PC-3 (cell line): ENCODE measurements around the gene PAOX. TPM values are rescaled to one million over a fixed set of nuclear protein-coding genes. Genes with fewer than 3 reads are reported as not detected.
A peak's percentile ranks its signal among the peaks of the same experiment; 100 is the strongest.

Source experiments
- ATAC-seq: fragments of 200-7000 bp; cut with Tn5 transposase; 2 replicates; pipeline ENCODE4 v1.9.1; 2020; ENCODE audit warnings: mild to moderate bottlenecking, moderate library complexity
- BruUV-seq: library from RNA; stranded (reverse); fragments of 400-500 nt; replicated peaks from 2 replicates; lab custom pipeline; 2021; lab: Mats Ljungman, UMichigan
- CTCF ChIA-PET: fragments of 300-600 bp; sonication (Branson Sonifier 250); formaldehyde crosslinking; loops from one replicate; lab custom pipeline; 2022; ENCODE audit warnings: antibody characterized with exemption; lab: Charles Lee
- POLR2A ChIA-PET: fragments of 300-600 bp; sonication (Branson Sonifier 250); formaldehyde crosslinking; loops from one replicate; lab custom pipeline; 2022; ENCODE audit warnings: antibody characterized with exemption; ENCODE audit not compliant: unreplicated experiment; lab: Charles Lee
- DNase-seq: peaks from one replicate; pipeline ENCODE4 v3.0.0-alpha.2; 2015
- H2AFZ ChIP-seq: fragments of 300-600 bp; sonication (generic); 2 replicates; pipeline ENCODE4 v1.6.0; 2016; ENCODE audit warnings: antibody characterized with exemption, low read length
- H3F3A ChIP-seq: fragments of 300-600 bp; sonication (generic); one replicate; pipeline ENCODE4 v1.6.0; 2017; ENCODE audit warnings: antibody characterized with exemption, low read length, control low read depth, mild to moderate bottlenecking; ENCODE audit not compliant: unreplicated experiment
- H3K27ac ChIP-seq: fragments of 300-600 bp; sonication (generic); 2 replicates; pipeline ENCODE4 v1.5.1; 2016; ENCODE audit warnings: mild to moderate bottlenecking, low read length
- H3K27me3 ChIP-seq: fragments of 300-600 bp; sonication (generic); 2 replicates; pipeline ENCODE4 v1.6.1; 2016; ENCODE audit warnings: low read length, mixed read lengths
- H3K36me3 ChIP-seq: fragments of 300-600 bp; sonication (generic); 2 replicates; pipeline ENCODE4 v1.6.1; 2016; ENCODE audit warnings: low read depth, mixed run types, low read length, mixed read lengths
- H3K4me1 ChIP-seq: fragments of 300-600 bp; sonication (generic); 2 replicates; pipeline ENCODE4 v1.5.1; 2016; ENCODE audit warnings: low read length; ENCODE audit not compliant: insufficient read depth
- H3K4me2 ChIP-seq: fragments of 300-600 bp; sonication (generic); 2 replicates; pipeline ENCODE4 v1.6.0; 2016; ENCODE audit warnings: low read length
- H3K4me3 ChIP-seq: fragments of 300-600 bp; sonication (generic); 2 replicates; pipeline ENCODE4 v1.5.1; 2016; ENCODE audit warnings: mild to moderate bottlenecking, low read length, mixed read lengths
- H3K79me2 ChIP-seq: fragments of 300-600 bp; sonication (generic); 2 replicates; pipeline ENCODE4 v1.6.1; 2017; ENCODE audit warnings: low read length, mixed read lengths
- H3K9ac ChIP-seq: fragments of 300-600 bp; sonication (generic); 2 replicates; pipeline ENCODE4 v1.6.0; 2016; ENCODE audit warnings: mild to moderate bottlenecking, low read length
- H3K9me2 ChIP-seq: fragments of 300-600 bp; sonication (generic); replicated peaks from 2 replicates; pipeline ENCODE4 v1.6.1; 2016; ENCODE audit warnings: mixed run types, low read length, mixed read lengths
- H3K9me3 ChIP-seq: fragments of 300-600 bp; sonication (generic); 2 replicates; pipeline ENCODE4 v1.6.1; 2016; ENCODE audit warnings: low read length, mixed read lengths
- H4K20me1 ChIP-seq: fragments of 300-600 bp; sonication (generic); 2 replicates; pipeline ENCODE4 v1.6.1; 2016; ENCODE audit warnings: low read length, mixed read lengths
- EZH2 ChIP-seq: fragments of 300-600 bp; sonication (generic); IDR thresholded peaks from one replicate; pipeline ENCODE4 v1.6.1; 2017; ENCODE audit warnings: antibody characterized with exemption, mild to moderate bottlenecking, low read length; ENCODE audit not compliant: unreplicated experiment
- EZH2phosphoT487 ChIP-seq: fragments of 300-600 bp; sonication (generic); IDR thresholded peaks from 2 replicates; pipeline ENCODE4 v1.6.1; 2018; ENCODE audit warnings: mild to moderate bottlenecking, antibody characterized with exemption, low read length, borderline replicate concordance
- intact Hi-C: fragments of 100-400 bp; cut with micrococcal nuclease; formaldehyde crosslinking; loops from 2 replicates; pipeline ENCODE4 v1.9.0; 2023
- total RNA-seq: library from RNA; depleted of rRNA; stranded (reverse); fragments of >200 nt; gene quantifications from 2 replicates; pipeline ENCODE4 v1.2.3, GENCODE V29; 2014
- TF ChIP-seq, protein P1 (sequence below): fragments of 300-600 bp; sonication (generic); conservative IDR thresholded peaks from 2 replicates; pipeline ENCODE4 v1.5.1; 2017; ENCODE audit warnings: antibody characterized with exemption, low read depth, mild to moderate bottlenecking, low read length

The PAOX gene
- total RNA-seq, 1 experiment from 2014 or later = 4.1 TPM

- no peaks in the 10 kb centered on the region for H3K27me3 ChIP-seq
- TF ChIP-seq, protein P1, sequence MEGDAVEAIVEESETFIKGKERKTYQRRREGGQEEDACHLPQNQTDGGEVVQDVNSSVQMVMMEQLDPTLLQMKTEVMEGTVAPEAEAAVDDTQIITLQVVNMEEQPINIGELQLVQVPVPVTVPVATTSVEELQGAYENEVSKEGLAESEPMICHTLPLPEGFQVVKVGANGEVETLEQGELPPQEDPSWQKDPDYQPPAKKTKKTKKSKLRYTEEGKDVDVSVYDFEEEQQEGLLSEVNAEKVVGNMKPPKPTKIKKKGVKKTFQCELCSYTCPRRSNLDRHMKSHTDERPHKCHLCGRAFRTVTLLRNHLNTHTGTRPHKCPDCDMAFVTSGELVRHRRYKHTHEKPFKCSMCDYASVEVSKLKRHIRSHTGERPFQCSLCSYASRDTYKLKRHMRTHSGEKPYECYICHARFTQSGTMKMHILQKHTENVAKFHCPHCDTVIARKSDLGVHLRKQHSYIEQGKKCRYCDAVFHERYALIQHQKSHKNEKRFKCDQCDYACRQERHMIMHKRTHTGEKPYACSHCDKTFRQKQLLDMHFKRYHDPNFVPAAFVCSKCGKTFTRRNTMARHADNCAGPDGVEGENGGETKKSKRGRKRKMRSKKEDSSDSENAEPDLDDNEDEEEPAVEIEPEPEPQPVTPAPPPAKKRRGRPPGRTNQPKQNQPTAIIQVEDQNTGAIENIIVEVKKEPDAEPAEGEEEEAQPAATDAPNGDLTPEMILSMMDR = no peak
- TF ChIP-seq EZH2 = no peak
- TF ChIP-seq EZH2phosphoT487 = no peak
- ATAC-seq (no peak), DNase-seq (peak; percentile 16)
- no peaks in the 10 kb centered on the region for H3F3A ChIP-seq
- no peaks in the 10 kb centered on the region for H3K9me2 ChIP-seq
- no peak overlapping the region for H3K27ac ChIP-seq
- H4K20me1 ChIP-seq = no peaks in the 10 kb centered on the region
- no peak overlapping the region for H3K4me3 ChIP-seq
- CTCF ChIA-PET = no interaction called here
- no TSS peak for BruUV-seq
- H3K4me2 ChIP-seq = no peak overlapping the region
- POLR2A ChIA-PET = no interaction called here
- intact Hi-C loops = no loop called here
- H3K4me1 ChIP-seq = no peaks in the 10 kb centered on the region
- no peaks in the 10 kb centered on the region for H3K36me3 ChIP-seq
- H3K9me3 ChIP-seq = no peaks in the 10 kb centered on the region
- H3K79me2 ChIP-seq = no peaks in the 10 kb centered on the region
- H2AFZ ChIP-seq = no peak overlapping the region
- H3K9ac ChIP-seq = no peak overlapping the region
Observed at GRCh38 chr10:133388236-133388972, 9.3 kb downstream of the PAOX start.

- ChIA-PET CTCF (no interaction called here), POLR2A (interaction anchor here (0.6 to 0.8 kb wide), 2 partner anchors 10 to 1166 kb away, joined by 3 to 4 read pairs; partner anchors contain the start of gene PAOX)
- ATAC-seq (no peak), DNase-seq (no peak)
- TF ChIP-seq, protein P1 = no peak
- TF ChIP-seq EZH2phosphoT487 = no peak
- no peak for TF ChIP-seq EZH2
- Histone ChIP-seq H4K20me1 (no peaks in the 10 kb centered on the region), H3K27ac (no peak overlapping the region), H3K27me3 (no peaks in the 10 kb centered on the region), H3K4me3 (no peak overlapping the region), H3K9me2 (no peaks in the 10 kb centered on the region), H3K9me3 (no peaks in the 10 kb centered on the region), H3K4me1 (peaks cover 3% of the 10 kb centered on the region; the same call in 1 of the 2 replicates), H3K79me2 (peaks cover 1% of the 10 kb centered on the region; the same call in 1 of the 2 replicates), H3K9ac (no peak overlapping the region), H3K36me3 (no peaks in the 10 kb centered on the region), H3K4me2 (no peak overlapping the region), H2AFZ (no peak overlapping the region), H3F3A (no peaks in the 10 kb centered on the region)
- BruUV-seq = no TSS peak
- intact Hi-C loops = no loop called here
Observed at GRCh38 chr10:133388973-133389818, 10.1 kb downstream of the PAOX start.
